Measurements from ENCODE around the gene NEUROG2. TPM values are rescaled to one million over a fixed set of nuclear protein-coding genes. Genes with fewer than 3 reads are reported as not detected.

The NEUROG2 gene
- total and polyA plus RNA-seq, 2 of the 4 experiments (the other 2 are of a cell fraction), result not detected

DNA sequence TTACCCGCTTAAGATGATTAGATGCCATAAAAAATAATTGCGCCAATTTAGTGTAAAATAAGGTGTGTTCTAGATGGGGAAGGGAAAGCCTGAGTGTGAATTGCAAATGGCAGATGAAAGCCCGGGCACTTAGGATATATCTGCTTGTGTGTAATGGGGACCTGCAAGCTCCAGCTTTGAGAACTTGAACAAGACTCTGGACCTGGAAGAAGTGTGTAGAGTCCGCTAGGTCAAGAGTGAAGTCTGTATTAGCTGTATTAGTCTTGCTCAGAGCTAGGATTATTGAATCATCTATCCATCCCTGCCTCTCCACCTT, 4.2 kb downstream of the NEUROG2 start:
- 57% methylated on average over 1 of the region's 4 CpGs; no CpG with 5 or more reads in 1 of the 2 experiments for WGBS, 2 experiments (ENCODE audit: extremely low coverage in 2 of 2, insufficient read length in 1 of 2)
- no peak overlapping the region for H2AK9ac ChIP-seq (replicated peaks; ENCODE audit: low read depth, low read length, poor library complexity)
- POLR2A ChIA-PET (ENCODE audit: unreplicated experiment), result no interaction called here

More for the DNA sequence above, 4.2 kb downstream of the NEUROG2 start:
- Histone ChIP-seq H3K9me1 (ENCODE audit: insufficient read depth, low read length) (no peaks in the 10 kb centered on the region), H3K9me3 (ENCODE audit: control insufficient read depth, insufficient read depth, low read length) (peaks cover 8% of the 10 kb centered on the region; the same call in 1 of the 2 replicates), H3K14ac (replicated peaks; ENCODE audit: low read depth, low read length) (no peak overlapping the region), H2BK120ac (ENCODE audit: low read depth, low read length) (no peak overlapping the region), H4K8ac (ENCODE audit: low read depth in 2 of 2, low read length in 2 of 2) (no peak overlapping the region), H3K23ac (ENCODE audit: low read depth, low read length) (no peak overlapping the region), H3K79me1 (ENCODE audit: low read depth in 1 of 2, low read length in 2 of 2) (no peaks in the 10 kb centered on the region), H2BK5ac (ENCODE audit: low read depth, low read length, poor library complexity, severe bottlenecking) (no peak overlapping the region), H3K4ac (ENCODE audit: low read depth, low read length) (no peak overlapping the region), H3K56ac (ENCODE audit: extremely low read depth, insufficient read depth, low read length) (no peak overlapping the region), H4K5ac (ENCODE audit: low read depth, low read length) (no peak overlapping the region), H3K27me3 (ENCODE audit: control insufficient read depth, insufficient read depth, low read length) (peaks cover 84% of the 10 kb centered on the region), H3K18ac (ENCODE audit: low read depth, low read length) (no peak overlapping the region), H3K4me2 (ENCODE audit: low read depth, low read length) (no peak overlapping the region), H3K27ac (ENCODE audit: insufficient read depth, low read length) (no peak overlapping the region), H2AFZ (replicated peaks; ENCODE audit: low read length, poor library complexity) (no peak overlapping the region), H2AK5ac (ENCODE audit: low read depth, low read length) (no peak overlapping the region), H4K20me1 (ENCODE audit: insufficient read depth, low read length) (no peaks in the 10 kb centered on the region), H3K9ac (ENCODE audit: low read depth, low read length) (no peak overlapping the region), H3K4me3 (ENCODE audit: insufficient read depth, low read depth, low read length) (no peak overlapping the region), H3K36me3 (ENCODE audit: control insufficient read depth, insufficient read depth, low read length) (no peaks in the 10 kb centered on the region), H2BK20ac (ENCODE audit: low read depth, low read length) (no peak overlapping the region), H2BK15ac (ENCODE audit: low read depth, low read length) (no peak overlapping the region), H4K91ac (ENCODE audit: insufficient read depth, low read depth, low read length) (no peak overlapping the region), H3K4me1 (ENCODE audit: control insufficient read depth, insufficient read depth, low read length) (peaks cover 5% of the 10 kb centered on the region; the same call in 1 of the 2 replicates)
- no peak for DNase-seq
- in situ Hi-C loops (cut with MboI; ENCODE audit: low sequenced_read_pairs), result no loop called here
- CTCF ChIA-PET, result interaction anchor here (1.7 kb wide), 1 partner anchor 11 kb away, joined by 6 read pairs; no protein-coding TSS in a partner anchor
- ATAC-seq (ENCODE audit: low read depth), result no peak
- no peak for TF ChIP-seq ELK1 (IDR thresholded peaks at IDR 0.05; ENCODE audit: borderline replicate concordance, low read depth, low read length)
- TF ChIP-seq CEBPB (IDR thresholded peaks at IDR 0.05; ENCODE audit: low read depth, low read length), result no peak
- no peak for TF ChIP-seq CHD1 (IDR thresholded peaks at IDR 0.05; ENCODE audit: low read depth, low read length)
- no peak for TF ChIP-seq RAD21 (IDR thresholded peaks at IDR 0.05; ENCODE audit: low read length)
- TF ChIP-seq FOS (IDR thresholded peaks at IDR 0.05; ENCODE audit: low read depth, low read length), result no peak
- no peak for TF ChIP-seq USF2 (IDR thresholded peaks at IDR 0.05; ENCODE audit: low read depth, low read length)
- no peak for TF ChIP-seq RFX5 (IDR thresholded peaks at IDR 0.05; ENCODE audit: low read depth, low read length)
- no peak for TF ChIP-seq POLR2A (IDR thresholded peaks at IDR 0.05; ENCODE audit: low read depth, low read length)
- no peak for TF ChIP-seq SMC3 (IDR thresholded peaks at IDR 0.05; ENCODE audit: low read depth, low read length)
- dilution Hi-C loops (cut with HindIII; ENCODE audit: low sequenced_read_pairs, unreplicated experiment), result no loop called here
- intact Hi-C loops (cut with micrococcal nuclease), result no loop called here
- BruUV-seq (replicated peaks), result no TSS peak

All from IMR-90 (cell line).